Astrocyte of the spinal cord (primary cell): ENCODE measurements around the gene EPS8L2.
A peak's percentile ranks its signal among the peaks of the same experiment; 100 is the strongest.

Experiments
- DNase-seq: peaks from one replicate; pipeline ENCODE4 v3.0.0; 2011; ENCODE audit warnings: low read depth, low spot score
- H3K4me3 ChIP-seq: 2 replicates; pipeline ENCODE4 v1.5.1; 2011; ENCODE audit warnings: low read depth, mild to moderate bottlenecking, low read length, moderate library complexity
- in situ Hi-C: cut with HindIII; loops from 2 replicates; pipeline ENCODE4 v1.10.0; 2017; ENCODE audit warnings: low sequenced_read_pairs
- TF ChIP-seq, protein P1 (sequence below): IDR thresholded peaks from 2 replicates; pipeline ENCODE4 v1.5.1; 2012; ENCODE audit warnings: low read depth, mild to moderate bottlenecking, low read length, inconsistent platforms

The EPS8L2 gene

DNA sequence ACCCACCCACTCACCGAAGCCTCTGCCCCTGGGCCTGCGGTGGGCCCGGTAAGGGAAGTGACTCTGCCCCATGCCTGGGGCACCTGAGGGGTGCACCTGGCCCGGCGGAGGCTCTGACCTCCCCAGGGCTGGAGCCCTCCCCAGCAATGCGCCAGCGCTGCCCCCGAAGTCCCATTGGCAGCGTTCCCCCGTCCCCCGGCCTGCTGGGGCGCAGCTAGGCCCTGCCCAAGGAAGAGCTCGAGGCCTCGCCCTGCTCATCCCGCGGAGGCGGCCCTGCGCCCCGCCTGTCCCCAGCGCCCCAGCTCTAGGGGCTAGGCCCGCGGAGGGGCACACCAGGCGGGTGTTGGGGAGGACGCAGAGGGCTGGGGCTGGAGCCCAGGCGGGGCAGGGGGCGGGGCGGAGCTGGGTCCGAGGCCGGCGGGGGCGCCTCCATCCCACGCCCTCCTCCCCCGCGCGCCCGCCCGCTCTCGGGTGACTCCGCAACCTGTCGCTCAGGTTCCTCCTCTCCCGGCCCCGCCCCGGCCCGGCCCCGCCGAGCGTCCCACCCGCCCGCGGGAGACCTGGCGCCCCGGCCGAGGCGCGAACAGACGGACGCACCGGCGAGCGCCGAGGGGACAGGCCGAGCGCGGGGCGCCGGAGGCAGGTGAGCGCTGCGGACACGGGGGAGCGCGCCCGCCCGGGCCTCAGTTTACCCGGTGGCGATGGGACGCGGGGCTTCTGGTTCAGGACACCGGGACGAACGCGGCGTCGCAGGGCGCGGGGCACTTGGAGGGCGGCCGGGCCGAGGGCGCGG, at the start of gene EPS8L2:
EPS8L2 (plus strand) TSS at position 586 of the 793 bp plus-strand sequence. CDS start 3,177 bp downstream, outside the sequence.
- DNase-seq: no peak
- in situ Hi-C loops: no loop called here

DNA sequence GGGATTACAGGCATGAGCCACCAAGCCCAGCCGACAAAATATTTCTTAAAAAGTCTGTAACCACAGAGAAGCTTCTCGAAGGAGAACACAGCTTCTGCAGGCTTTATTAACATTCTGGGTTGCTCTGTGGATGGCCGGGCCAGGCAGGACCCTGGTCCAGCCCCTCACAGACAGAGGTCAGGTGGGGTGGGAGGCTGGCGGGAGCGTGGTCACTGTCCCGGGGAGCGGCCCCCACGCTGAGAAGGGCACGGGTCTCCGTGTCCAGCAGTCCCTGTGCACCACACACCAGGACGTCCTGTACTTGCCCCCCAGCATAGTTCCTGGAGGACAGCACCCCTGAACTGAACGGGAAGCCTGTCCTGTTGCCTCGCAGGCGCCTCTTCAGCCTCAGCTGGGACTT, 49.6 kb upstream of the EPS8L2 start:
- TF ChIP-seq, protein P1, sequence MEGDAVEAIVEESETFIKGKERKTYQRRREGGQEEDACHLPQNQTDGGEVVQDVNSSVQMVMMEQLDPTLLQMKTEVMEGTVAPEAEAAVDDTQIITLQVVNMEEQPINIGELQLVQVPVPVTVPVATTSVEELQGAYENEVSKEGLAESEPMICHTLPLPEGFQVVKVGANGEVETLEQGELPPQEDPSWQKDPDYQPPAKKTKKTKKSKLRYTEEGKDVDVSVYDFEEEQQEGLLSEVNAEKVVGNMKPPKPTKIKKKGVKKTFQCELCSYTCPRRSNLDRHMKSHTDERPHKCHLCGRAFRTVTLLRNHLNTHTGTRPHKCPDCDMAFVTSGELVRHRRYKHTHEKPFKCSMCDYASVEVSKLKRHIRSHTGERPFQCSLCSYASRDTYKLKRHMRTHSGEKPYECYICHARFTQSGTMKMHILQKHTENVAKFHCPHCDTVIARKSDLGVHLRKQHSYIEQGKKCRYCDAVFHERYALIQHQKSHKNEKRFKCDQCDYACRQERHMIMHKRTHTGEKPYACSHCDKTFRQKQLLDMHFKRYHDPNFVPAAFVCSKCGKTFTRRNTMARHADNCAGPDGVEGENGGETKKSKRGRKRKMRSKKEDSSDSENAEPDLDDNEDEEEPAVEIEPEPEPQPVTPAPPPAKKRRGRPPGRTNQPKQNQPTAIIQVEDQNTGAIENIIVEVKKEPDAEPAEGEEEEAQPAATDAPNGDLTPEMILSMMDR: no peak
- in situ Hi-C loops: no loop called here
- no peak for DNase-seq

More for the DNA sequence above, at the start of gene EPS8L2:
- TF ChIP-seq, protein P1: no peak
- peak within 1 kb of the TSS; percentile 67 for H3K4me3 ChIP-seq

DNA sequence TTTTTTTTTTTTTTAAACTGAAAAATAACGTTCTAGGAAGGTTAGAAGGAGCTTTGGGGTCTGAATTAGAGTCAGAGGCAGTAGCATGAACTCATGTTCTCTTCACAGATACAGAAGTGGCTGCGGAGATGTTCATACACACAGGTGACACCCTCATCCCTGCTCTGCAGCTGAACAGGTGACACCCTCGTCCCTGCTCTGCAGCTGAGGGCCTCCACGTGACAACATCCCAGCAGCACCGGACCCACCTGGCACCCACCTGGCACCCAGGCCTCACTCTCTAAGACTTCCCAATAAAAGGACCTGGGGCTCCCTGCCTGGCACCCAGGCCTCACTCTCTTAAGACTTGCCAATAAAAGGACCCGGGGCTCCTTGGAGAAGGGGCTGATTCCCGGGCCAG, 49.2 kb upstream of the EPS8L2 start:
- H3K4me3 ChIP-seq: no peak overlapping the region
- TF ChIP-seq, protein P1: no peak
- in situ Hi-C loops: no loop called here
- DNase-seq: no peak

More for the DNA sequence above, 49.6 kb upstream of the EPS8L2 start:
- H3K4me3 ChIP-seq: no peak overlapping the region

DNA sequence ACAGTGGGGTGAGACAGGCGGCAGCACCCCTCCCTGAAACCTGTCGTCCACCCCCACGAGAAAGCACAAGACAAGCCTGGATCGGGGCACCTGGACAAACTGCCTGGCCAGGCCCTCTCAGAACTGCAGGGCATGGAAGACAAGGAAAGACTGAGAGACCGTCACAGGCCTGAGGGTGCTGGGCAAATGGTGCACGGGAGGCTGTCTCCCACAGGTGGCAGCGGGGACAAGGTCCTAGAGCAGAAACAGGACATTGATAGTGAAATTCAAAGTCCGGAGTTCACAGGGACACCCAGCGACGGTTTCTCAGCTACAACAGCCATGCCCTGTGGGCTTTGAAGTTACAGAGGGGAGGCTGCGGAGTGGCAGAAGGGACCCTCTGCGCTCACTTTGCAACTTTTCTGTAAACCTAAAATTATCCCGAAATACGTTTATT, 48.3 kb upstream of the EPS8L2 start:
- TF ChIP-seq, protein P1: no peak
- in situ Hi-C loops: no loop called here
- H3K4me3 ChIP-seq: no peak overlapping the region
- DNase-seq: no peak

DNA sequence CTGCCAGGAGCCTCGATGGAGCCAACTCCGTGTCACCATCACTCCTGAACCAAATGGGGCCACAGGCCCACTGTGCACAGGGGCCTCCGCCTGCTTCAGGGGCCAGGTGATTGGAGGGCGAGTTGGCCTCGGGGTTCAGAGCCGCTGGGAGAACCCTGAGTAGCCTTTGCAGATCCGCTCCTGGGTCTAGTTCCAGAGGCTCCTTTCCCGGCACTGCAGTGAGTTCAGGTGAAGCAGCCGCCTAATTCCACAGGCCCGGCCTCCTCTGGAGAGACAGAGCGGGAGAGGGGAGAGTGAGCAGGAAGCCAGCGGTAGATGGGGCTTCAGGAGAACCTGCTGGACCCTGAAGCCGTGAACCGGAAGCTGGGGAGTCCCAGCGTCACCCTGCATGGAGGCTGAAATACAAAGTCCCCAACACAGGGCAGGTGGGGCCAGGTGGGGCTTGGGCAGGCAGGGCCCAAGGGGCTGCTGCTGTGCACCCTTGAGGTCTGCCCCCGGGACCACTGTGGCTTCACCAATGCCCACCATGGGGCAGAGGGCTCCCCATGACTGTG, 46.4 kb upstream of the EPS8L2 start:
- H3K4me3 ChIP-seq: no peak overlapping the region
- DNase-seq: no peak
- TF ChIP-seq, protein P1: no peak
- in situ Hi-C loops: no loop called here

DNA sequence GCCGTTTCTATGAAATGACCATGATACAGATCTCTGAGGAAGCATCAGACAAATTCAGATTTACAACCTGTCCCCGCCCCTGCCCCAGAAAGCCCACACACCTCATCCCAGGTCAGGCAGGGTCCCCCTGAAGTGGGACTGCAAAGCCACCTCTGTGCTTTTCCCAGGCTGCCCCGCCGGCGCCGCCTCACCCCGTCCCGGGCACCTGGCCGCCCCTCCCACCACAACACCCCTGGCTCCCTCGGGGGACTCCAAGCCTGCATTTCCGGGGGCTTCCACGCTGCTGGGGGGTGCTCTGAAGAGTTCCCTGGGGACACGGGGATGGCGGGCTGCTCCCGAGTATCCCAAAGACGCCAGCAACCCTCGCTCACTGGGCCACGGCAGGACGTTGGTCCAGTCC, 45.8 kb upstream of the EPS8L2 start:
- no peak overlapping the region for H3K4me3 ChIP-seq
- TF ChIP-seq, protein P1: no peak
- DNase-seq: no peak
- in situ Hi-C loops: no loop called here
